K562 (cell line): ENCODE data around the gene NMBR. TPM values are rescaled to one million over a fixed set of nuclear protein-coding genes. Genes with fewer than 3 reads are reported as not detected.

ENCODE experiments used
- ATAC-seq: fragments of 200-7000 bp; cut with Tn5 transposase; 3 replicates; pipeline ENCODE4 v1.9.1; 2020; ENCODE audit warnings: moderate library complexity
- BruUV-seq: library from RNA; stranded (reverse); fragments of 400-500 nt; replicated peaks from 2 replicates; lab custom pipeline; 2021; lab: Mats Ljungman, UMichigan
- CTCF ChIA-PET: fragments of 300-600 bp; formaldehyde crosslinking; extraction: SDS; loops from one replicate; lab custom pipeline; 2021; ENCODE audit warnings: low intra/inter-chr PET ratio; lab: Yijun Ruan, JAX
- POLR2A ChIA-PET: fragments of 300-600, 350-650 bp; sonication (Branson Sonifier 250); formaldehyde crosslinking; extraction: SDS; loops from one replicate; lab custom pipeline; 2021; ENCODE audit warnings: antibody characterized with exemption, inconsistent platforms; lab: Yijun Ruan, JAX
- DNase-seq, 4 experiments: peaks; one replicate each; pipeline versions ENCODE4 v3.0.0 to v3.0.0-alpha.2; 2011 to 2018; ENCODE audit warnings: low spot score in 3 of 4, mixed read lengths in 3 of 4; ENCODE audit errors: extremely low read depth in 1 of 4
- FAIRE-seq: peaks from 2 replicates; lab custom pipeline; 2011; peaks lifted over from hg19 to GRCh38; lab: Jason Lieb, UNC
- H2AFZ ChIP-seq: 2 replicates; pipeline ENCODE4 v1.6.0; 2011; ENCODE audit warnings: low read depth, low read length, control low read depth, inconsistent platforms
- H3K27ac ChIP-seq: fragments of 200-600 bp; 3 replicates; pipeline ENCODE4 v1.8.0; 2011; ENCODE audit warnings: low read depth, mild to moderate bottlenecking, control low read depth, inconsistent platforms, low read length, moderate library complexity, mixed read lengths; ENCODE audit errors: extremely low read depth
- H3K27me3 ChIP-seq, 2 experiments: fragments of 300-600 bp in 1 of 2; 2 replicates in 1 of 2; 3 replicates in 1 of 2; pipeline versions ENCODE4 v1.6.0 to v1.8.0; 2011; ENCODE audit warnings: inconsistent platforms in 2 of 2, low read length in 2 of 2, mild to moderate bottlenecking in 1 of 2, mixed read lengths in 1 of 2, moderate library complexity in 1 of 2; ENCODE audit not compliant: control insufficient read depth in 2 of 2, insufficient read depth in 2 of 2
- H3K36me3 ChIP-seq: fragments of 300-600 bp; 3 replicates; pipeline ENCODE4 v1.8.0; 2011; ENCODE audit warnings: mild to moderate bottlenecking, low read length, inconsistent platforms; ENCODE audit not compliant: control insufficient read depth, insufficient read depth
- H3K4me1 ChIP-seq, 2 experiments: fragments of 200-600 bp in 1 of 2; replicated peaks in 1 of 2; 2 replicates in 1 of 2; 3 replicates in 1 of 2; pipeline versions ENCODE4 v1.5.1 to v1.8.0; 2011; ENCODE audit warnings: inconsistent platforms in 2 of 2, low read length in 2 of 2, mild to moderate bottlenecking in 1 of 2, mixed read lengths in 1 of 2, moderate library complexity in 1 of 2; ENCODE audit not compliant: control insufficient read depth in 2 of 2, insufficient read depth in 2 of 2
- H3K4me2 ChIP-seq: 2 replicates; pipeline ENCODE4 v1.6.1; 2011; ENCODE audit warnings: low read length, control low read depth, inconsistent platforms, mixed read lengths; ENCODE audit not compliant: insufficient read depth
- H3K4me3 ChIP-seq: fragments of 200-600 bp; sonication (generic), shearing (Covaris generic); 2 replicates; pipeline ENCODE4 v1.5.1; 2016; ENCODE audit warnings: control low read depth, inconsistent platforms
- H3K79me2 ChIP-seq: fragments of 200-600 bp; 3 replicates; pipeline ENCODE4 v1.8.0; 2011; ENCODE audit warnings: low read length, inconsistent platforms; ENCODE audit not compliant: control insufficient read depth, insufficient read depth
- H3K9ac ChIP-seq, 2 experiments: 2 replicates each; pipeline versions ENCODE4 v1.6.0 to v1.6.1; 2011; ENCODE audit warnings: low read depth in 2 of 2, low read length in 2 of 2, control low read depth in 1 of 2, inconsistent platforms in 1 of 2, mild to moderate bottlenecking in 1 of 2, mixed read lengths in 1 of 2; ENCODE audit not compliant: insufficient read depth in 1 of 2
- H3K9me1 ChIP-seq: one replicate; pipeline ENCODE4 v1.6.0; 2011; ENCODE audit warnings: inconsistent platforms, mild to moderate bottlenecking, low read length, moderate library complexity; ENCODE audit not compliant: control insufficient read depth, insufficient read depth
- H3K9me3 ChIP-seq: replicated peaks from 2 replicates; pipeline ENCODE4 v1.5.1; 2011; ENCODE audit warnings: low read depth, low read length, inconsistent platforms; ENCODE audit not compliant: control insufficient read depth, insufficient read depth
- H4K20me1 ChIP-seq: replicated peaks from 2 replicates; pipeline ENCODE4 v1.6.1; 2011; ENCODE audit warnings: low read length, inconsistent platforms, mixed read lengths; ENCODE audit not compliant: control insufficient read depth, insufficient read depth
- DIDO1 ChIP-seq: fragments of 450-650 bp; IDR thresholded peaks from 2 replicates; pipeline ENCODE4 v1.6.1; 2016; ENCODE audit warnings: low read depth, missing biosample characterization, missing genetic modification characterization
- IRF9 ChIP-seq: fragments of 450-650 bp; IDR thresholded peaks from 2 replicates; pipeline ENCODE4 v1.6.1; 2016; ENCODE audit warnings: missing biosample characterization, missing genetic modification characterization
- MITF ChIP-seq: IDR thresholded peaks from 2 replicates; pipeline ENCODE4 v1.6.1; 2014; ENCODE audit warnings: antibody characterized with exemption
- NEUROD1 ChIP-seq: fragments of 150-350 bp; IDR thresholded peaks from 2 replicates; pipeline ENCODE4 v1.6.1; 2014; ENCODE audit warnings: borderline replicate concordance, low read length, low read depth; ENCODE audit not compliant: partially characterized antibody
- SIN3A ChIP-seq, 2 experiments: fragments of 150-350 bp in 1 of 2; IDR thresholded peaks; 2 replicates each; pipeline ENCODE4 v1.6.1; 2011 to 2016; ENCODE audit warnings: borderline replicate concordance in 2 of 2, low read depth in 2 of 2, low read length in 2 of 2, mild to moderate bottlenecking in 2 of 2, moderate library complexity in 2 of 2; ENCODE audit not compliant: control insufficient read depth in 1 of 2
- SIRT6 ChIP-seq: IDR thresholded peaks from one replicate; pipeline ENCODE4 v1.6.1; 2012; ENCODE audit warnings: low read depth, mild to moderate bottlenecking, control low read depth, inconsistent platforms, low read length, moderate library complexity
- SREBF1 ChIP-seq: fragments of 150-350 bp; IDR thresholded peaks from 2 replicates; pipeline ENCODE4 v1.6.1; 2014; ENCODE audit warnings: antibody characterized with exemption, low read depth, low read length, borderline replicate concordance
- SREBF2 ChIP-seq: sonication (generic); formaldehyde crosslinking; IDR thresholded peaks from 2 replicates; pipeline ENCODE4 v1.4.0; 2020; ENCODE audit warnings: mild to moderate bottlenecking, missing genetic modification reagents
- STAT5B ChIP-seq: fragments of 250-450 bp; sonication (Bioruptor Pico); IDR thresholded peaks from 2 replicates; pipeline ENCODE4 v1.8.0; 2021; ENCODE audit warnings: mild to moderate bottlenecking, inconsistent platforms
- TGIF2 ChIP-seq: sonication (generic); formaldehyde crosslinking; IDR thresholded peaks from 2 replicates; pipeline ENCODE4 v1.8.1; 2022; ENCODE audit warnings: mild to moderate bottlenecking, missing genetic modification reagents, moderate library complexity
- ZC3H11A ChIP-seq: IDR thresholded peaks from 2 replicates; pipeline ENCODE4 v1.6.1; 2012; ENCODE audit warnings: low read depth, low read length, improper control_type of control experiment
- ZSCAN32 ChIP-seq: fragments of 450-650 bp; formaldehyde crosslinking; IDR thresholded peaks from 2 replicates; pipeline ENCODE4 v1.4.0; 2020; ENCODE audit warnings: mild to moderate bottlenecking, moderate library complexity
- WGBS: fragments of 100-300 bp; shearing (Covaris generic); methylation state at CpG from one replicate; pipeline ENCODE4 v1.1.6; 2016; ENCODE audit warnings: low coverage, mixed read lengths; ENCODE audit not compliant: insufficient coverage; ENCODE audit errors: missing lambda C conversion rate; 5-methylcytosine and 5-hydroxymethylcytosine counted together
- in situ Hi-C: fragments of 300-500 bp; cut with MboI; formaldehyde crosslinking; loops from 4 replicates; pipeline ENCODE4 v1.15.0; 2018; ENCODE audit warnings: inconsistent platforms, mixed read lengths
- intact Hi-C: fragments of 100-400 bp; cut with micrococcal nuclease; formaldehyde crosslinking; loops from 2 replicates; pipeline ENCODE4 v1.14.2; 2022
- polyA plus RNA-seq, 8 experiments: library from polyadenylated mRNA; depleted of rRNA in 4 of 8; stranded (reverse) in 5 of 8; unstranded in 3 of 8; fragments of >200 nt; fragmentation: Nextera tagmentation in 2 of 8; fragmentation: Illumina TruSeq in 1 of 8; extraction: Ambion mirVana in 2 of 8; extraction: Trizol in 1 of 8; gene quantifications; 2 replicates each; pipeline versions ENCODE4 v1.2.1 to v1.2.3, GENCODE V29; 2011 to 2014; ENCODE audit warnings: inconsistent platforms in 1 of 8, missing spikeins in 1 of 8
- total RNA-seq, 7 experiments: library from RNA; depleted of rRNA in 6 of 7; stranded (reverse); fragments of >200 nt in 6 of 7; fragmentation: Illumina TruSeq in 2 of 7; extraction: Trizol in 2 of 7; gene quantifications; 2 replicates each; pipeline versions ENCODE4 v1.2.1 to v1.2.3, GENCODE V29; 2011 to 2021; ENCODE audit warnings: low replicate concordance in 1 of 7
- TF ChIP-seq, protein P1 (sequence below): fragments of 200-400 bp; formaldehyde crosslinking; IDR thresholded peaks from 2 replicates; pipeline ENCODE4 v1.6.1; 2017; ENCODE audit warnings: mild to moderate bottlenecking, low read depth, low read length, moderate library complexity

The NMBR gene
- total and polyA plus RNA-seq, 9 of the 15 experiments (the other 6 are each of a cell fraction or from before 2014, with no cell fraction given): not detected

DNA sequence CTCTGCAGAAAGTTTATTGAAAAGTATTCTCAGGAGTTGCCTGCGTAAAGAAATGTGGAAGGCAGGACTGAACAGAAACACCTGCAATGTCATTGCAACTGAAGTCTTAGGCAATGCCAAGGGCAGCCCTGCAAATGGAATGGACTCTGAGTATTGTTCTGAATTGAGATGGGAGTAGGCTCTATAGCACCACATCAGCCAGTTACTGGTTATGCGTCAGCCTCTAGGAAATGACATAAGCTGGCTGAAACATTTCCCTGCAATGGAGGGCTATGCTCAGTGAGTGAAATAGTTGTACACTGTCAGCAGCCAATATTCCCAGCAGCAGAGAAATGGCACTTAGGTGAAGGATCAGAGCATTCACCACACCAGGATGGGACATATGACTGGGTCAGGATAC is 28.0 kb downstream of the NMBR start (continued):
- TF ChIP-seq MITF (no peak), ZSCAN32 (no peak), IRF9 (no peak)
- TF ChIP-seq, all 486 proteins: peak for 0

GRCh38 chr6:142118328-142118727 is 28.6 kb downstream of the NMBR start:
- in situ Hi-C loops (loop anchor here (25.0 kb wide), 1 partner anchor 431 kb away; no protein-coding TSS in a partner anchor), intact Hi-C loops (no loop called here)
- TF ChIP-seq DIDO1 (no peak), SIRT6 (no peak), NEUROD1 (no peak), TGIF2 (no peak), SIN3A (IDR thresholded peaks at IDR 0.05; ENCODE audit: borderline replicate concordance in 2 of 2, control insufficient read depth in 1 of 2, low read depth in 2 of 2, low read length in 2 of 2) (no peak), ZC3H11A (no peak), STAT5B (CRISPR knock-in tag) (no peak), SREBF2 (CRISPR knock-in tag) (no peak), SREBF1 (no peak)
- TF ChIP-seq, protein P1, sequence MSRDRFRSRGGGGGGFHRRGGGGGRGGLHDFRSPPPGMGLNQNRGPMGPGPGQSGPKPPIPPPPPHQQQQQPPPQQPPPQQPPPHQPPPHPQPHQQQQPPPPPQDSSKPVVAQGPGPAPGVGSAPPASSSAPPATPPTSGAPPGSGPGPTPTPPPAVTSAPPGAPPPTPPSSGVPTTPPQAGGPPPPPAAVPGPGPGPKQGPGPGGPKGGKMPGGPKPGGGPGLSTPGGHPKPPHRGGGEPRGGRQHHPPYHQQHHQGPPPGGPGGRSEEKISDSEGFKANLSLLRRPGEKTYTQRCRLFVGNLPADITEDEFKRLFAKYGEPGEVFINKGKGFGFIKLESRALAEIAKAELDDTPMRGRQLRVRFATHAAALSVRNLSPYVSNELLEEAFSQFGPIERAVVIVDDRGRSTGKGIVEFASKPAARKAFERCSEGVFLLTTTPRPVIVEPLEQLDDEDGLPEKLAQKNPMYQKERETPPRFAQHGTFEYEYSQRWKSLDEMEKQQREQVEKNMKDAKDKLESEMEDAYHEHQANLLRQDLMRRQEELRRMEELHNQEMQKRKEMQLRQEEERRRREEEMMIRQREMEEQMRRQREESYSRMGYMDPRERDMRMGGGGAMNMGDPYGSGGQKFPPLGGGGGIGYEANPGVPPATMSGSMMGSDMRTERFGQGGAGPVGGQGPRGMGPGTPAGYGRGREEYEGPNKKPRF: no peak
- Histone ChIP-seq H3K9me1 (no peaks in the 10 kb centered on the region), H3K4me3 (no peak overlapping the region), H2AFZ (no peak overlapping the region), H3K36me3 (no peaks in the 10 kb centered on the region), H3K9me3 (no peaks in the 10 kb centered on the region), H3K27ac (no peak overlapping the region), H4K20me1 (no peaks in the 10 kb centered on the region), H3K9ac (no peak overlapping the region), H3K4me1 (no peaks in the 10 kb centered on the region), H3K79me2 (no peaks in the 10 kb centered on the region), H3K27me3 (no peaks in the 10 kb centered on the region), H3K4me2 (no peak overlapping the region)
- FAIRE-seq (no peak), ATAC-seq (no peak), DNase-seq (no peak)
- CTCF ChIA-PET: no interaction called here
- POLR2A ChIA-PET: no interaction called here
- BruUV-seq: no TSS peak
- 0% methylated on average over 3 of the region's 3 CpGs for WGBS
